Right ventricle myocardium superior (tissue), 1 donor: ENCODE data around the gene ZNF277. TPM values are rescaled to one million over a fixed set of nuclear protein-coding genes. Genes with fewer than 3 reads are reported as not detected.

Experiments used
- ATAC-seq: fragments of 200-7000 bp; cut with Tn5 transposase; one replicate; pipeline ENCODE4 v1.9.1; 2020; ENCODE audit warnings: mild to moderate bottlenecking; ENCODE audit not compliant: poor library complexity
- DNase-seq: peaks from one replicate; pipeline ENCODE4 v3.0.0-alpha.2; 2020
- intact Hi-C: fragments of 100-400 bp; cut with DNase I; formaldehyde crosslinking; loops from one replicate; pipeline ENCODE4 v1.11.2; 2022
- total RNA-seq: library from RNA; stranded (reverse); fragmentation: NEBNext Ultra II Directional; extraction: Animal tissue kit (Norgen Biotek cat#: 25700); gene quantifications from one replicate; pipeline ENCODE4 v1.2.1, GENCODE V29; 2021
- donor health status: DM: no; HTN: yes; CAD: no; lungs with severe emphysema.

Gene ZNF277
- total RNA-seq, 1 donor from 2014 or later: 12.6 TPM

- peak; percentile 1 for ATAC-seq
- DNase-seq: no peak
Measured at GRCh38 chr7:112204499-112205342, 1.8 kb upstream of the ZNF277 start.

GRCh38 chr7:112205343-112206237 is 905 bp upstream of the ZNF277 start:
- intact Hi-C loops: loop anchor here (10.0 kb wide), 1 partner anchor 151 kb away; no protein-coding TSS in a partner anchor
- ATAC-seq: peak; percentile 67

More at GRCh38 chr7:112204499-112205342, 1.8 kb upstream of the ZNF277 start:
- intact Hi-C loops: loop anchor here (10.0 kb wide), 1 partner anchor 150 kb away; no protein-coding TSS in a partner anchor

GRCh38 chr7:112206991-112207592 is 597 bp downstream of the ZNF277 start:
- ATAC-seq: no peak
- intact Hi-C loops: loop anchor here (10.0 kb wide), 1 partner anchor 152 kb away; no protein-coding TSS in a partner anchor

More at GRCh38 chr7:112205343-112206237, 905 bp upstream of the ZNF277 start:
- DNase-seq: peak; percentile 82

GRCh38 chr7:112207765-112208164 is 1.3 kb downstream of the ZNF277 start:
- no peak for DNase-seq
- intact Hi-C loops: loop anchor here (10.0 kb wide), 1 partner anchor 153 kb away; no protein-coding TSS in a partner anchor
- no peak for ATAC-seq

More at GRCh38 chr7:112206991-112207592, 597 bp downstream of the ZNF277 start:
- no peak for DNase-seq

GRCh38 chr7:112211348-112211907 is 4.9 kb downstream of the ZNF277 start:
- ATAC-seq (peak; percentile 64), DNase-seq (no peak)
- intact Hi-C loops: loop anchor here (10.0 kb wide), 1 partner anchor 173 kb away; no protein-coding TSS in a partner anchor

GRCh38 chr7:112212571-112212970 is 6.1 kb downstream of the ZNF277 start:
- intact Hi-C loops: loop anchor here (10.0 kb wide), 1 partner anchor 172 kb away; no protein-coding TSS in a partner anchor
- DNase-seq (no peak), ATAC-seq (peak; percentile 52)

GRCh38 chr7:112213735-112214134 is 7.2 kb downstream of the ZNF277 start:
- intact Hi-C loops: loop anchor here (10.0 kb wide), 1 partner anchor 171 kb away; no protein-coding TSS in a partner anchor
- no peak for DNase-seq

GRCh38 chr7:112214268-112214667 is 7.8 kb downstream of the ZNF277 start:
- ATAC-seq: no peak
- DNase-seq: no peak
- intact Hi-C loops: loop anchor here (10.0 kb wide), 1 partner anchor 171 kb away; no protein-coding TSS in a partner anchor

More at GRCh38 chr7:112213735-112214134, 7.2 kb downstream of the ZNF277 start:
- ATAC-seq: no peak

- intact Hi-C loops: loop anchor here (10.0 kb wide), 1 partner anchor 170 kb away; no protein-coding TSS in a partner anchor
- DNase-seq (no peak), ATAC-seq (no peak)
Measured at GRCh38 chr7:112214883-112215282, 8.4 kb downstream of the ZNF277 start.

- intact Hi-C loops: loop anchor here (10.0 kb wide), 1 partner anchor 169 kb away; no protein-coding TSS in a partner anchor
- DNase-seq: no peak
- ATAC-seq: no peak
Measured at GRCh38 chr7:112215787-112216186, 9.3 kb downstream of the ZNF277 start.

- ATAC-seq: no peak
- DNase-seq: no peak
- intact Hi-C loops: no loop called here
Measured at GRCh38 chr7:112220877-112221434, 14.5 kb downstream of the ZNF277 start.

- peak; percentile 59 for ATAC-seq
- intact Hi-C loops: no loop called here
Measured at GRCh38 chr7:112223310-112223709, 16.8 kb downstream of the ZNF277 start.

GRCh38 chr7:112224186-112224585 is 17.7 kb downstream of the ZNF277 start:
- intact Hi-C loops: no loop called here
- DNase-seq: no peak
- ATAC-seq: no peak

More at GRCh38 chr7:112223310-112223709, 16.8 kb downstream of the ZNF277 start:
- DNase-seq: no peak

- ATAC-seq (no peak), DNase-seq (no peak)
- intact Hi-C loops: no loop called here
Measured at GRCh38 chr7:112225006-112225405, 18.5 kb downstream of the ZNF277 start.

GRCh38 chr7:112226701-112227276 is 20.3 kb downstream of the ZNF277 start:
- ATAC-seq (no peak), DNase-seq (no peak)
- intact Hi-C loops: no loop called here

GRCh38 chr7:112228632-112229031 is 22.1 kb downstream of the ZNF277 start:
- ATAC-seq: no peak
- no peak for DNase-seq
- intact Hi-C loops: no loop called here
